ENCODE results near the gene LMBRD2.
"Not testable (repeated sequence)": the region's sequence is repeated elsewhere in the genome, so short reads cannot be mapped to it uniquely, and the experiment has no call there.

The LMBRD2 gene

GRCh38 chr5:36161361-36161760 lies 9.7 kb upstream of the LMBRD2 start:
- DNase-seq (ENCODE audit: low read depth in 2 of 2) = no peak

DNA sequence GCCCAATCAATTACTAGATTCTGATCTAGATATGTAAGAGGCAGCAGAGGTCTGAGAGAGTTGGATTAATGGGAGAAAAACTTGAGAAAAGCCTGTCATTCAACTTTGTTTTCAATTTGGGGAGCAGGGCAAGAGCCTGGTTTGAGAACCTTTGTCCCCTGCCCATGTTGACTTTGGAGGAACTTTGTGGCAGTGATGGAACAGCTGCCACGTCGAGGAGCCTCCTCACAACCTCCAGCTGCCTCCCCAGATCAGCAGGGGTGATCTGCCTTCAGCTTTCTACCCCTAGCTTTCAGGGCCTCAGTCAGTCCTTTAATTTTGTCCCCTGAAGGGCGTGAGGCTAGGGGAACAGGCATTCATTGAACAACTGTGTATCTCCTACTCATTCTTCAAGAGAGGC lies 8.9 kb upstream of the LMBRD2 start:
- DNase-seq (ENCODE audit: low read depth in 2 of 2) = no peak

- no peak for DNase-seq (ENCODE audit: low read depth in 2 of 2)
These were observed 6.5 kb upstream of the LMBRD2 start for GRCh38 chr5:36158144-36158543.

GRCh38 chr5:36156619-36157018 lies 4.9 kb upstream of the LMBRD2 start:
- no peak for DNase-seq (ENCODE audit: low read depth in 2 of 2)

GRCh38 chr5:36156121-36156601 lies 4.5 kb upstream of the LMBRD2 start:
- no peak for DNase-seq (ENCODE audit: low read depth in 2 of 2)

DNA sequence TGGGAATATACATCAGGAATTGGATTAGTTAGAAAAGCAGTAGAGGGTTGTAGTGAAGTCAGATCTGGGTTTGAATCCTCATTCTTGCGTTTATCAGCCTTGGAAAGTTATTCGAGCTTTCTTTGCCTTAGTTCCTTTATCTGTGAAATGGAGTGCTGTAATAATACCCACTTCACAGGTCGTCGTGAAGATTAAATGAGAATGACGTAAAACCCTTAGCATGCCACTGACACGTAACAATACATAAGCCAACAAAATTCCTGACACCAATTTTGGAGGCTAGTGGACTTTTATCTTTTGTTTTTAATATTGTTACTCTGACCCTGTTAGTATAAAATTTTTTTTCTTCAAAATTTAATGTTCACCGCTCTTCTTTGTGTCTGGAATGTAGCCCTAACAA lies 3.6 kb upstream of the LMBRD2 start:
- DNase-seq (ENCODE audit: low read depth in 2 of 2) = no peak

GRCh38 chr5:36153726-36154125 lies 2.0 kb upstream of the LMBRD2 start:
- no peak for DNase-seq (ENCODE audit: low read depth in 2 of 2)

DNA sequence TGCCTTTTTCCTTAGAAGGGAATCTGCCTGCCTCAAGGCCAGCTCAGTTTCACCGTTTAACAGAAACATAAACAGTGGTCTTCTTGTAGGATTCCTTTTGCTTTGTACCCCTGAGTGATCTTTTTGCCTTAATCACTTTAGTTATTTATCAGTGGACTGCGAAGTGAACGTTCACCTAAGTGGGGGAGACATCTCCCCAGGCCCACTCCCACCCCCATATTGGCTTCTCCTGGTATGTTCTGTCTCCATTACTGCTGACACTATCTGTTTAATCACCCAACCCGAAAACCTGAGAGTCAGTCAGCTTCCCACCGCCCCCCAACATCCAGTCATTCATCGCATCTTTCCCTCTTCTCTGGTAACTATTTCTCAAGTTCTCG lies 1.6 kb upstream of the LMBRD2 start:
- DNase-seq (ENCODE audit: low read depth in 2 of 2) = no peak

DNA sequence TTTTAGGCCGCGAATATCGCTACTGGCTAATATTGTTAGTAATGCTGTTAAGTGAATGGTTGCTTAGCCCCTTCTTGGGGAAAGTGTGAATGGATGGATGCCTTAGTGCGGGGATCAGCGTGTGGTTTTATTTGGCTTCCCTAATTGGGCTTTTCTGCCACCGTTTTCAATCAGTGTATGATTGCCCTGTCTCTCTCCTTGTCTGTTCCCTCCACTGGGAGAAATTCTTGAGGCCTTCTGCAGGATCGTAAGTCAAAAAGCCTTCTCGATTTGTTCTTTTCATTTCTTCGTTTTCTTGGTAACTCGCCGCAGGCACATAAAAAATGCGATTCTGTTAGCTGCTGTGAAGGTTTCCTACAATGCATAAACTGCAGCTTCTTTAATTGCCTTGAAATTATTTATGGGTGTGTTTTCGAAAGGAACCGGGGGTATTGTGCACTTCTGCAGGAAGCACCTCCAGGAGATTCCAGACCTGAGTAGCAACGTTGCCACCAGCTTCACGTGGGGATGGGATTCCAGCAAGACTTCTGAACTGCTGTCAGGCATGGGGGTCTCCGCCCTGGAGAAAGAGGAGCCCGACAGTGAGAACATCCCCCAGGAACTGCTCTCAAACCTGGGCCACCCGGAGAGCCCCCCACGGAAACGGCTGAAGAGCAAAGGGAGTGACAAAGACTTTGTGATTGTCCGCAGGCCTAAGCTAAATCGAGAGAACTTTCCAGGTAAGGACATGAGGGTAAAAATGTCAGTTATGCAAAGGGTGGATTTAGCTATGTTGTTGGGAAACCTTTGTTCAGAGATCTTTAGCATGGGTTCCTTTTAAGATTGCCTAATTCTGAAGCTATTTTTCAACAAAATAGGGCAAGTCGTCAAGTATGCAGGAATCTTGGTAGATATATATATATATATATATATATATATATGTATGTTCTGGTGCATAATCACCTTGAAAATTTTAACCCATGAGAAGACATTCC lies 924 bp upstream of the LMBRD2 start:
- DNase-seq (ENCODE audit: low read depth in 2 of 2) = no peak

GRCh38 chr5:36150676-36151433 lies 832 bp downstream of the LMBRD2 start:
- peak; percentile 36 to 45 for DNase-seq (ENCODE audit: low read depth in 2 of 2)

DNA sequence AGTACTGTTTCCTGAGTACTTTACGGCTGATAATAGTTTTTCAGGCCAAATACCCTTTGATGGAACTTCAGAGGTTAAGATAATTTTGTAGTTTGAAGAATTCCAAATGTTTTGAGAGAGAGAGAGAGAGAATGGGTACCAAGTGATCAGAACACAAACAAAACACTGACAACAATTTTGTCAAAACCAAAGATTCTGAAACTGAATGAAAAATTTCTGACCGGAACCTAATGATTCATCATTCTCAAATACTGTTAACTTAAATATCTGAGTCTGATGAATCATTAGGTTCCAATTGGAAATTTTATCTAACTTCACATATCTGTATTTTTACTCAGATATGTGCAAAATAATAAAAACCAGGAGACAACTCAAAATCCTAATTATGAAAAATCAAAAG lies 4.0 kb downstream of the LMBRD2 start:
- DNase-seq (ENCODE audit: low read depth in 2 of 2) = no peak

GRCh38 chr5:36146390-36146789 lies 5.3 kb downstream of the LMBRD2 start:
- DNase-seq (ENCODE audit: low read depth in 2 of 2) = no peak

GRCh38 chr5:36145311-36145710 lies 6.4 kb downstream of the LMBRD2 start:
- no peak for DNase-seq (ENCODE audit: low read depth in 2 of 2)

- no peak for DNase-seq (ENCODE audit: low read depth in 2 of 2)
These were observed 12.6 kb downstream of the LMBRD2 start for GRCh38 chr5:36138900-36139683.

GRCh38 chr5:36136581-36136980 lies 15.1 kb downstream of the LMBRD2 start:
- DNase-seq (ENCODE audit: low read depth in 2 of 2) = no peak

DNA sequence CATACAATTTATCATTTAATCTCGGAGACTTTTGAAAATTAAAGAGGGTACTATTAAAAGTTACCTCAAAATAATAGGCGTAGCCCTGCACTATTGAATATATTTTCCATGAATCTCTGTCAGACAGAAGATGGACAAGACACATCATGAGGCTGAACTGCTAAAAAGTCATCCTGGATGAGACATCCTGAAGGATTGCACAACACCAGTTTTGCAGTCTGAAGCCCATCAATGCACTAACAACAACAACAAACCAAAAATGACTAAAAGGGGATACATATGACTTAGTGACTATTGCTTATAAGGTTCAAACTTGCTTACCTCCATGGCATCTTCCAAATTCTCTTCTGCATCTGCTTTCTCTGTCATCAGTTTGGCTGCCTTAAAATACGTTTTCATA lies 15.7 kb downstream of the LMBRD2 start:
- no peak for DNase-seq (ENCODE audit: low read depth in 2 of 2)

- not testable (repeated sequence) for DNase-seq (ENCODE audit: low read depth in 2 of 2)
These were observed 18.7 kb downstream of the LMBRD2 start for GRCh38 chr5:36133009-36133408.

DNA sequence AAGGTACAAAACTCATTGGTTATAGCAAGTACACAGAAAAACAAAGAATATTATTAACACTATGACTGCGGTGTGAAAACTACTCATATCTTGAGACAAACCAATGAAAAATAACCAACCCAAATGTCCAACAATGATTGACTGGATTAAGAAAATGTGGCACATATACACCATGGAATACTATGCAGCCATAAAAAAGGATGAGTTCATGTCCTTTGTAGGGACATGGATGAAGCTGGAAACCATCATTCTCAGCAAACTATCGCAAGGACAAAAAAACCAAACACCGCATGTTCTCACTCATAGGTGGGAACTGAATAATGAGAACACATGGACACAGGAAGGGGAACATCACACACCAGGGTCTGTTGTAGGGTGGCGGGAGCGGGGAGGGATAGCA lies 22.0 kb downstream of the LMBRD2 start:
- not testable (repeated sequence) for DNase-seq (ENCODE audit: low read depth in 2 of 2)

- no peak for DNase-seq (ENCODE audit: low read depth in 2 of 2)
These were observed 22.9 kb downstream of the LMBRD2 start for GRCh38 chr5:36128795-36129194.

- DNase-seq (ENCODE audit: low read depth in 2 of 2) = no peak
These were observed 25.8 kb downstream of the LMBRD2 start for GRCh38 chr5:36125868-36126267.

DNA sequence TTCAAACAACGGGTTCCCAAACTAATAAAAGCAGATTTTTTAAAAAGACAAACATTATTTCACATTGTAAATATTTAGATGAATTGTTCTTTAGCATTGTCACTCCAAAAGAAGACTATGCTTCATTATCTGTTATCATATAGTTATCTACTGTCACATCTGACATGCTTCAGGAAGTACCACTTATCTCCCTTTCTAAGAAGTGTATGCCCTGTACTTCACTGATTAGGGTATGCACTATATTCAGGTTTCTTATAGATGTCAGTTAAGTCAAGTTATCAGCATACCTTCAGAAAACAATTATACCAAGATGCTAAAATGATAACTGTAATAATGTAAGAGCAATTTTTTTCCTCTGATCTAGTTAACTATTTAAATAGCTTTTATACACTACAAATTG lies 40.4 kb downstream of the LMBRD2 start:
- DNase-seq (ENCODE audit: low read depth in 2 of 2) = no peak
